Measurements from ENCODE around the gene OGFR. TPM values are rescaled to one million over a fixed set of nuclear protein-coding genes. Genes with fewer than 3 reads are reported as not detected.

The OGFR gene
- total RNA-seq, 1 experiment from 2014 or later = 73.6 TPM

DNA sequence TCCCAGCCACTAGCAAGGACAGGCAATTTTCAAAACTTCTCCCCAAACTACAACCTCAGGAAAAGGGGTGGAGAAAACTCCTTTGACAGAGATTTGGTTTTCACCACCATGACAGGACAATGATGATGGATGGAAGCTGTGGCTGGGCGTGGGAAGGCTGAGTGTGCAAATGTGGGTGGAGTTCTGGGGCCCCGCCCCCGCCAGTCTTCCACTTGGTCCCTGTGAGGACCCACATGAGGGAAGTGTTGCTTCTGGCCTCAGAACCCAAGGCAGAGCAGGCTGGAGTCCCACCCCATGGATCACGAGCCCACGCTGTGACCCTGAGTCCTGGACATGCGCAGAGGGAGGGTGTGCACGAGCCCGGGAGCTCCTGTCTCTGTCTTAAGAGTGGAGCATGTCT is 29.9 kb upstream of the OGFR start:
- ChIA-PET CTCF (no interaction called here), POLR2A (no interaction called here), RAD21 (ENCODE audit: low non-redundant PET in 1 of 2, low total read pairs in 2 of 2, uncharacterized antibody in 2 of 2, unreplicated experiment in 2 of 2) (no interaction called here)
- Histone ChIP-seq H3K9me3 (ENCODE audit: control insufficient read depth in 1 of 2, insufficient read depth in 1 of 2, low read depth in 1 of 2, low read length in 2 of 2) (no peaks in the 10 kb centered on the region), H3K79me2 (ENCODE audit: insufficient read depth, low read length) (peaks cover 6% of the 10 kb centered on the region; the same call in 1 of the 2 replicates), H3K9ac (ENCODE audit: low read length) (no peak overlapping the region), H2AFZ (ENCODE audit: low read depth, low read length, poor library complexity, severe bottlenecking) (no peak overlapping the region), H3K4me1 (ENCODE audit: control insufficient read depth in 1 of 2, insufficient read depth in 2 of 2, low read length in 2 of 2) (peaks cover 13 to 44% of the 10 kb centered on the region in 2 experiments; a peak in 3 of 4 replicates), H3K27me3 (ENCODE audit: insufficient read depth, low read length) (no peaks in the 10 kb centered on the region), H3K36me3 (ENCODE audit: control insufficient read depth in 1 of 2, insufficient read depth in 2 of 2, low read length in 2 of 2) (no peaks in the 10 kb centered on the region), H3K9me2 (ENCODE audit: insufficient read depth) (no peaks in the 10 kb centered on the region), H4K20me1 (ENCODE audit: insufficient read depth) (no peaks in the 10 kb centered on the region), H3K4me3 (replicated peaks in 1 of 2; ENCODE audit: low read depth in 1 of 2, low read length in 2 of 2) (no peak overlapping the region), H3K4me2 (ENCODE audit: low read length) (peak overlapping the region; percentile 100), H3K27ac (ENCODE audit: low read depth, low read length) (peak overlapping the region; percentile 84; the same call in 1 of the 2 replicates)
- no peak for TF ChIP-seq SRF (IDR thresholded peaks at IDR 0.05; ENCODE audit: low read depth)
- TF ChIP-seq SP1 (IDR thresholded peaks at IDR 0.05; ENCODE audit: low read depth) = no peak
- TF ChIP-seq JUND (IDR thresholded peaks at IDR 0.05) = no peak
- TF ChIP-seq POLR2A (IDR thresholded peaks at IDR 0.05; ENCODE audit: borderline replicate concordance, extremely low read depth, insufficient read depth, insufficient read length) = no peak
- no peak for TF ChIP-seq CEBPB (IDR thresholded peaks at IDR 0.05; ENCODE audit: low read depth)
- no peak for TF ChIP-seq ZNF274 (IDR thresholded peaks at IDR 0.05; ENCODE audit: low read depth, low read length)
- TF ChIP-seq YY1 (IDR thresholded peaks at IDR 0.05; ENCODE audit: extremely low read depth, insufficient replicate concordance, low read depth, low read length) = no peak
- TF ChIP-seq, protein P1, sequence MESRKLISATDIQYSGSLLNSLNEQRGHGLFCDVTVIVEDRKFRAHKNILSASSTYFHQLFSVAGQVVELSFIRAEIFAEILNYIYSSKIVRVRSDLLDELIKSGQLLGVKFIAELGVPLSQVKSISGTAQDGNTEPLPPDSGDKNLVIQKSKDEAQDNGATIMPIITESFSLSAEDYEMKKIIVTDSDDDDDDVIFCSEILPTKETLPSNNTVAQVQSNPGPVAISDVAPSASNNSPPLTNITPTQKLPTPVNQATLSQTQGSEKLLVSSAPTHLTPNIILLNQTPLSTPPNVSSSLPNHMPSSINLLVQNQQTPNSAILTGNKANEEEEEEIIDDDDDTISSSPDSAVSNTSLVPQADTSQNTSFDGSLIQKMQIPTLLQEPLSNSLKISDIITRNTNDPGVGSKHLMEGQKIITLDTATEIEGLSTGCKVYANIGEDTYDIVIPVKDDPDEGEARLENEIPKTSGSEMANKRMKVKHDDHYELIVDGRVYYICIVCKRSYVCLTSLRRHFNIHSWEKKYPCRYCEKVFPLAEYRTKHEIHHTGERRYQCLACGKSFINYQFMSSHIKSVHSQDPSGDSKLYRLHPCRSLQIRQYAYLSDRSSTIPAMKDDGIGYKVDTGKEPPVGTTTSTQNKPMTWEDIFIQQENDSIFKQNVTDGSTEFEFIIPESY (IDR thresholded peaks at IDR 0.05; ENCODE audit: extremely low read depth, insufficient replicate concordance, low read length) = no peak
- TF ChIP-seq, protein P2, sequence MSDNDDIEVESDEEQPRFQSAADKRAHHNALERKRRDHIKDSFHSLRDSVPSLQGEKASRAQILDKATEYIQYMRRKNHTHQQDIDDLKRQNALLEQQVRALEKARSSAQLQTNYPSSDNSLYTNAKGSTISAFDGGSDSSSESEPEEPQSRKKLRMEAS (IDR thresholded peaks at IDR 0.05) = no peak
- TF ChIP-seq SIN3A (IDR thresholded peaks at IDR 0.05; ENCODE audit: low read depth) = no peak
- TF ChIP-seq ELF1 (IDR thresholded peaks at IDR 0.05; ENCODE audit: borderline replicate concordance, low read depth) = no peak
- intact Hi-C loops (cut with micrococcal nuclease) = no loop called here
- BruUV-seq (replicated peaks) = no TSS peak
- no peak for DNase-seq (ENCODE audit: low read depth, low spot score)
- ATAC-seq = no peak

Measured in HCT116 (cell line).